Activated gamma-delta T cell treated with anti-CD3 and anti-CD28 coated beads, Interleukin-2, amount 50 U/mL, for 16 hours (primary cell): ENCODE results near the gene NOP53.
"Not testable (repeated sequence)": the region's sequence is repeated elsewhere in the genome, so short reads cannot be mapped to it uniquely, and the experiment has no call there.

Experiments used
- DNase-seq: peaks from one replicate; pipeline ENCODE4 v3.0.0-alpha.2; 2020; ENCODE audit warnings: low read depth

NOP53 gene

DNA sequence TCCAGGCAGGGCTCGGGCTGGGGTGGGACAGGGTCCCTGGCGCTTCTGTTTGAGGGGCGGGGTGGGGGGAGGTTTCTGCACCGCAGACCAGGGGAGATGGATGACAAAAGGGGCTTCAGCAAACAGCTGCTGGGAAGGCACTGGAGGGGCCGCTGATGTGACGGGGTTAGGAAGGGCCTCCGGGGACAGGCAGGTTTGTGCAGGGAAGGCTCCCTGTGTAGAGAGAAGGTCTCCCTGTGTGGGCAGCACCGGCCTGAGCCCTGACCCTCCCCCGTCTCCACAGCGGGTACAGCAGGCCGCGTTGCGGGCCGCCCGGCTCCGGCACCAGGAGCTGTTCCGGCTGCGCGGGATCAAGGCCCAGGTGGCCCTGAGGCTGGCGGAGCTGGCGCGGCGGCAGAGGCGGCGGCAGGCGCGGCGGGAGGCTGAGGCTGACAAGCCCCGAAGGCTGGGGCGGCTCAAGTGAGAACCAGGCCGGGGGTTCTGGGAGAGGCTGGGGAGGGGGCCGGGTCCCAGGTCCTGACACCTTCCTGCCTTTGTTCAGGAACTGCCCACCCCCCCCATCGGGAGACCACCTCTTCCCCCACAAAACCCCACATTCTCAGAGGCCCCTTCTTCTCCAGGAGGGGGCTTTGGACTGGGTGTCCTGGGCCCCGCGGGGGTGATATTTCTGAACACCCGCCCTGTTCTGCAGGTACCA is 9.9 kb downstream of the NOP53 start:
- no peak for DNase-seq

DNA sequence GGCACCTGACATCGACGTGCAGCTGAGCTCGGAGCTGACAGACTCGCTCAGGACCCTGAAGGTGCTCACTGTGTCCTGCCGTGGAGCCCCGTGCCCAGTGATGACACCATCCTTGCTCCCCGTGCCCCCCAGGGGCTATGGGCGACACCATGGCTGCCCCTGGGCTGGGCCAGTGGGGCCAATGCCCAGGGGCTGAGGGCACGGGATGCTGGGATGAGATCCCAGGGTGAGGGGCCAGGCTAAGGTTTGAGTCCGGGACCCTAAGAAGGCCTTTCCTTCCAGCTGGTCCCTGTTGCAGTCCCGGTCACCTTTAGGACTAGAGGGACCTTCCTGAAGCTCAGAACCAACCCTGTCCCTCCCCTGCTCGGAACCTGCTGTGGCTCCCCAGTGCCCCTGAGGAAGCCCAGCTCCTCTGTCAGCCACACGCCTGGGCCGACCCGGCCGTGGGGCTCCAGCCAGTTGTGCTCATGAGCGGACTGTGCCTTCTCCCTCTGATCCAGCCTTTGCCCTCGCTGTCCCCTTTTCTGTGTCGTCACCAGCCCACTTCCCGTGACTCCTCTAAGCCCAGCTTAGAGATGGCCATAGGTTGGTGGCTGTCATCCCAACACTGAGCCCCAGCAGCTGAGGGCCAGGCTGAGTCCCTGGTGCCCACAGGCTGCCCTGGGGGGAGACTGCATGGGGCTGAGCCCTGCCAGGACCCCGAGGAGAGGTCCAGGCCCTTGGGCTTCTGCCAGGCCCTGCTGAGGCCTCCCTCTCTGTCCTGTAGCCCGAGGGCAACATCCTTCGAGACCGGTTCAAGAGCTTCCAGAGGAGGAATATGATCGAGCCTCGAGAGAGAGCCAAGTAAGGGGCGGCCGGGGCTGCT is 10.6 kb downstream of the NOP53 start:
- no peak for DNase-seq

DNA sequence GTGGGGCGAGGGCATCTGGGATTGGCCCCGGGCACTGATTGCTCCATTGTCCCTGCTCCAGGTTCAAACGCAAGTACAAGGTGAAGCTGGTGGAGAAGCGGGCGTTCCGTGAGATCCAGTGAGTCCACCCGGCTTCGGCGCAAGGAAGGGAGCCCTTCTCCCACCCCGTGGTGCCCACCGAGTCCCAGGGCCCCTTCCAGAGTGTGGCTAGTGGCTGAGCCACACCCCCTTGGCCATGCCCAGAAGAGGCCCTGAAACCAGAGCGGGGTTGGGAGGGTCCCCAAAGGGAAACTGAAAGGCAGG is 11.2 kb downstream of the NOP53 start:
- no peak for DNase-seq

DNA sequence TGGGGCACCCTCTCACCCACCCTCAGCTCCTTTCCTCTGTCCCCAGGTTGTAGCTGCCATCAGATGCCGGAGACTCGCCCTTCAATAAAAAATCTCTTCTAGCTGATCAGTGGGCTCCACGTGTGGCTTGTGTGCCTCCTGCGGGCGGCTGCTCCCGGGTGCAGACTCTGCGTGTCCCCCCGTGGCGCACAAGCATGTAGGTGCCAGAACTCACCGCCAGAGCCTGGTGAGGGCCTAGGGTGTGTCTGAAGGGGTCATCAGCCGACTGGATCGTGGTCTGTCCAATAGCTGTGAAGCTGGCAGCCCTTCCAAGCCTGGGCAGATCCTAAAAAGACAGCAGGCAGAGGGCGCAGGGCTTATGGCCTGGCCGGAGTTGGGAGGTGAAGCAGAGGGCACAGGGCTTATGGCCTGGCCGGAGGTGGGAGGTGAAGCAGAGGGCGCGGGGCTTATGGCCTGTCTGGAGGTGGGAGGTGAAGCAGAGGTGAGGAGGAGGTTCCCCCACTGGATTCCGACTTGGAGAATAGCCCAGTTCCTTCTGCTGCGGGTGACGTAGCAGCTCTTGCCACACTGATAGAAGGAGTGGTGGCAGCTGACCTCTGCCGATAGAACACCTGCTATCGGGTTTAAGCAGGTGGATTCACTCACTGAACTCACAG is 11.7 kb downstream of the NOP53 start:
- no peak for DNase-seq

DNA sequence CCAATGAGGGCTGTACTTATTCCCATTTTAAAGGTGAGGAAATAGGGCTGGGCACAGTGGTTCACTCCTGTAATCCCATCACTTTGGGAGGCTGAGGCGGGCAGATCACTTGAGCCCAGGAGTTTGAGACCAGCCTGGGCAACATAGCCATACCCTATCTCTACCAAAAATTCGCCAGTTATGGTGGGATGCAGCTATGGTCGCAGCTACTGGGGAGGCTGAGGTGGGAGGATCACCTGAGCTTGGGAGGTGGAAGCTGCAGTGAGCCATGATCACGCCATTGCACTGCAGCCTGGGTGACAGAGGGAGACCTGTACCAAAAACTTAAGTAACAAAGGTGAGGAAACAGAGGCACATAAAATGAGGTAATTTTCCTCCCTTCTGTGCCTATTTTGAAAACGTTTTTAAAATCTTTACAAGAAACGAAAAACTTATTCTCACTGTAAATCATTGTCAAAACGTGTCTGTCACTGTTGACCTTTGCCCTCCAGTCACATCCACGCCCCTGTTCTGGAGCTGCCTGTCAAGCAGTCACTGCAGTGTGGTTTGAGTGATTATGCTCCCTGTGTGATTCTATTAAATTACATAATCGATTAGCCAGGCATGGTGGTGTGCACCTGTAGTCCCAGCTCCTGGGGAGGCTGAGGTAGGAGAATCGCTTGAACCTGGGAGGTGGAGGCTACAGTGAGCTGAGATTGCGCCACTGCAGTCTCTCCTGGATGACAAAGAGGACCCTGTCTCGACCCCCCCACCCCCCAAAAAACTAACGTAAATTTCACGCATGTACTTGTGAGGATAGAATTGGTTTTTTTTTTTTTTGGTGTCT is 12.5 kb downstream of the NOP53 start:
- DNase-seq: no peak

DNA sequence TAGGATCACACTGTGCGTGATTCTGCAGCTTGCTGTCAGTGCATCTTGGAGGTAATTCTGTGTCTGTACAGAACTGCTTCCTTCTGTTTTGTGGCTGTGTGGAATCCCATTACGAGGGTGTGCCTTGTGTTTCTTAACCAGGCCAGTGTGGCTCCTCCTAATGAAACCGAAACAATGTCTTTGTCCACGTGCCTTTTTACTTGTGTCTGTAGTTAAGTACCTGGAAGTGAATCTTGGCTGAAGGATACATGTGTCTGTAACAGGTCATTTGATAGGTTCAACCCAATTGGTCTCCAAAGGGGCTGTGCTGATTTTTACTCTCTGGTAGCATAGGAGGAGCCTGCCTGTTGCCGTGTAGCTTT is 13.1 kb downstream of the NOP53 start:
- no peak for DNase-seq

DNA sequence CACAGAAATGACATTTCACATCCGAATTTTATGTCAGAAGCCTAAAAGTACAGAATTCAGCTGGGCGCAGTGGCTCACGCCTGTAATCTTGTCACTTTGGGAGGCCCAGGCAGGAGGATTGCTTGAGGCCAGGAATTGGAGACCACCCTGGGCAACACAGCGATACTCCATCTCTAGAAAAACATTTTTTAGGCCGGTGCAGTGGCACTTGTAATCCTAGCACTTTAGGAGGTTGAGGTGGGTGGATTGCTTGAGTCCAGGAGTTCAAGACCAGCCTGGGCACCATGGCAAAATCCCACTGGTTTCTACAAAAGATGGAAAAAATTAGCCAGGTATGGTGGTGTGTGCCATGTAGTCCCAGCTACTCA is 15.3 kb downstream of the NOP53 start:
- DNase-seq: no peak

DNA sequence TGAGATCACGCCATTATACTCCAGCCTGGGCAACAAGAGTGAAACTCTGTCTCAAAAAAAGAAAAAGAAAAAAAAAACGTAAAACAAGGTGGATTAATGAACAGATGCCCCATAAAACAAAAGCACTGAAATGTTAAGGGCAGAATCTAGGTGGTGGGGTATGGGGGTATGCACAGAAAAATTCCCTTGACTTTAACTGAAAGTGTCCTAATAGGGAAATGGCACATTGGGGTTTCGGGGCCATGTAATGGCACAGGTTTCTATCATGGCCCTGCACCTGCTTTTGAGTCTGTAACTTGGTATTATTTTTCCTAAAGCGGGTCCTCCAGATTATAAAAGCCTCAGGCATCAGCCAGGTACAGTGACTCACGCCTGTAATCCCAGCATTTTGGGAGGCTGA is 16.2 kb downstream of the NOP53 start:
- no peak for DNase-seq

DNA sequence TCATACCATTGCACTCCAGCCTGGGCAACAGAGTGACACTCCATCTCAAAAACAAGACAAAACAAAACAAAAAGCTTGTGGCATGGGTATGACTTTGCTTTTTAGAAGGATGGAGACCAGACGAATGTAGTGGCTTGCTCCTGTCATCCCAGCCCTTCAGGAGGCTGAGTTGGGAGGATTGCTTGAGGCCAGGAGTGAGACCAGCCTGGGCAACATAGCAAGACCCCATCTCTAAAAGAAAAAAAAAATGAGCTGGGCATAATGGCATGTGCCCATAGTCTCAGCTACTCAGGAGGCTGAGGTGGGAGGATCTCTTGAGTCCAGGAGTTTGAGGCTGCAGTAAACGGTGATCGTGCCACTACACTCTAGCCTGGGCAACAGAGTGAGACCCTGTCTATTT is 16.8 kb downstream of the NOP53 start:
- no peak for DNase-seq

DNA sequence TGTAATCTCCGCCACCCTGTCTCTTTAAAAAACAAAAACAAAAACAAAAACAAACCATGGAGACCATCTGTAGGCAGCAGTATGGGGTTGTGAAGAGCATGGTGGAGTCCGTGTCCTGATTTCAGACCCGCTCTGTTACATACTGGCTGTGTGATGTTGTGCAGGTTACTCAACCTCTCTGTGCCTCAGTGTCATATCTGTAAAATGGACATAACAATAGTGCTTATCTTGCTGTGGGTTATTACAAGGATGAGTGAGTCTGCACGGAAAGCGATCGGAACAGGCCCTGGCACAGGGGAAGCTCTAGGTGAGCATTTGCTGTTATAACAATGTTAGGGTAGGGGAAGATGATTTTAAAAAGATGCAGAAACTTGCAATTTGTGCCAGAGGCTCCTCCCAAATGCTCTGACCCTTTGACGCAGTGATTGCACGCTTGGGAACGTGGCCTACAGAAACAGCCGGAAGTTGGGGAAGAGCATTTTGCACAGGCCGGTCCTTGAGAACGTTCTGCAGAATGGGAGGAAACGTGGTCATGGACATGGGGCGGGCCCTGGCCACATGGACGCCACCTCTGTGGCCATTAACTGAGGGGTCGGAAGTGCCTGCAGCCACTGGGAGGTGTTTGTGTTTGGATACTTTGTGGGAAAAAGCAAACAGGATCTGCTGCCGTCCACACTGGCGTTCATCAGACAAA is 17.4 kb downstream of the NOP53 start:
- no peak for DNase-seq

DNA sequence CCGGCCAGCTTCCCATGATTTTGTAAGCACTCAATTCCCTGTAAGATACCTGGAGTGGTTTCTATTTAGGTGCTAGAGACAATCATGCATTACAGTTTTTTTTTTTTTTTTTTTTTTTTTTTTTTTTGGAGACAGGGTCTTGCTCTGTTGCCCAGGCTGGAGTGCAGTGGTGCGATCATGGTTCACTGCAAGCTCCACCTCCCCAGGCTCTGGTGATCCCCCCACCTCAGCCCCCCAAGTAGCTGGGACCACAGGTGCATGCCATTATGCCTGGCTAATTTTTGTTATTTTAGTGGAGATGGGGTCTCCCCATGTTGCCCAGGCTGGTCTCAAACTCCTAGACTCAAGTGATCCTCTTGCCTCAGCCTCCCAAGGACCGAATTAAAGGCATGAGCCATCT is 19.4 kb downstream of the NOP53 start:
- DNase-seq: not testable (repeated sequence)

DNA sequence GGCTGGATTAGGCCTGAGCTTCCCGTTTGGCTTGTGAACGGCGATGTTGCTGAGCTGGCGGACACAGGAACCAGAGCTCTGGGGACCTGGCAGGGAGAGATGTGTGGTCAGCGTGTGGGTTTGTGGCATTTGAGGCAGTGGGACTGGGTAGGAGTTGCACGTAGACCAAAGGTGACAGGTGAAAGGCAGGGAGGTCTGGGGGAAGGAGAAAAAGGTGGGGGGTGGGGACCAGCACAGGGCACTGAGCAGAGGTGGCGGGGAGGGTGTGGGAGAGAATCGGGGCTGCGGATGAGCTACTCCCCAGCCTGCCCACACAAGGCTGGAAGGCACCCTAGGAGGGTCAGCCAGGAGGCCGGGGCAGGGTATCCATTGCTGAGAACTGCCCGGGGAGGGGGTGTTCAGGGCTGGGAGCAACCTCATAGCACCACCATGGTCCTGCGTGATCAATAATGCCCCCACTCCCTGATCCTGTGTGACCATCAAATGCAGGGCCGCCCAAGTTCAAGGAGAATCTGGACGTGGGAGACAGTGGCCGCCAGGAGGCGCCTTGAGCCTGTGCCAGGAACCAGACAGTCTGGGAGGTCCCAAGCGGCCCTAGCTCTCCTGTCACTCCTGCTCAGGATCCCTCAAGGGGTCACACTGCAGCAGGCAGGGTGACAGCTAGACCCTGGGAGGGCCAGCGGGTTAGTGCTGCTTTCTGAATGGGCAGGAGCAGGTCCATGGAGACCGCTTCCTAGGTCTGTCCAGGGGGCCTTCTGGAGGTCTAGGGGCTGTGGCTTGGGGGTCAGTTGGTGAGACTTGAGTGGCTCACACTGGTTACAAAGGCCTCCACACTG is 20.4 kb downstream of the NOP53 start:
- no peak for DNase-seq

DNA sequence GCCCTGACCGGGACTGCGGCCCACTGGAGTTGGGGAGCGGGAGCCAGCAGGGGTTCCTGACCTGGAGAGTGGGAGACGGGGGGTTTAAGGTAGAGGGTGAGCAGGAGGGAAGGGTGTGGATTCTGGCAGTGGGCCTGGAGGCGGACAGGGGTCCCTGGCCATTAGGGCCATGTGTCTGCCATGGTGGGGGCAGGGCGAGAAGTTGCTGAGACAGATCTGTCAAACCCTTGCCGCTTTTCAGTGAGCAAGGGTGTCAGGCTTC is 20.9 kb downstream of the NOP53 start:
- DNase-seq: no peak

DNA sequence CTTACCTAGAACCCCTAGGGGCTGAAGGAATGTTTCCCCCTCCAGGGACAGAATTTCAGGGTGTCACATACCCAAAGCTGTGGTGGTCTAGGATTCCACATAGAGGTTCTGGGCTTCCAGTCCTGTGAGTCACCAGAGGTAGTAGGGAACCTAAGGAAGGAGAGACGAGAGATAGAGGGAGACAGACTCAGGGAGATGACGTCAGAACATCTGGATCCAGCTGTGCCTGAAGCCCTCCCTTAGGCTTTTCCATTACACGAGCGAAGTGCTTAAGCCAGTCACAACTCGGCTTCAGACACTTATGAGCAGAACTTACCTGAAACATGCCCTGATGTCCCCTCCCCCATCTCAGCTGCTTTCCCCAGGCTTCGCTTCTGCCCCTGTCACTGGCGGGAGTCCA is 21.3 kb downstream of the NOP53 start:
- no peak for DNase-seq

DNA sequence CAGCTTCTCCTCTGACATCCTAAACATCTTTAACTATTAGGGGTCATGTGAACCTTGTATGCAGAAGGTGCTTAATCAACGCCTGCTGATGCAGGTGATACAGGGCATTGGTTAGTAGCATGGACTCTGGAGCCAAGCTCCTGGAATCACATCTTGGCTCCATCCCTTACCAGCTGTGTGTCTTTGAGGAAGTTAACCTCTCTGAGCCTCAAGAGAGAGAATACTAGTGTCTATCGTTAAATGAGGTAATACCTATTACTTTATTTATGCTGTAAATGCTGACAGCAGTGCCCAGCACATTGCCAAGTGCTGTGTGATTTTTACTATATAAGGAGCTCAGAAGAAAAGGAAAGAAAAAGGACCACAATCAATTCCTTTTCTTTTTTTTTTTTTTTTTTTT is 22.0 kb downstream of the NOP53 start:
- DNase-seq: no peak

DNA sequence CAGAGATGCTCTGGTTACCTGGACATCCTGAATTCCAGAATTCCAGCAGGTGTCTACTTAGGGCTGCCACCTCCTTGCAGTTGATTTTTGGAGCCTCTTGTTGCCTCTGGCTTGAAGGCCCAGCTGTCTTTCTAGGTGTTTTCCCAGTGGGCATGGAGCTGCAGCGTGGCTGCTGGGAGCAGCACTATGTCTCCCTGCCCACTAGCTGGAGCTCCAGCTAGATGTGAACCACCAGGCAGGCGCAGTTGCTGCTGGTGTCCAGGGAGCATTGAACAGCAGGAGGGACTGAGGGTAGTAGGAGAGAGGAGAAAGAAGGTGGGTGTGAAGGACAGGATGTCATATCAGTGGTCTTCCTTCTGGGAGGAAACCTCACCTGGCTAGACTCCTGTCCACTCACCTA is 23.3 kb downstream of the NOP53 start:
- DNase-seq: no peak

DNA sequence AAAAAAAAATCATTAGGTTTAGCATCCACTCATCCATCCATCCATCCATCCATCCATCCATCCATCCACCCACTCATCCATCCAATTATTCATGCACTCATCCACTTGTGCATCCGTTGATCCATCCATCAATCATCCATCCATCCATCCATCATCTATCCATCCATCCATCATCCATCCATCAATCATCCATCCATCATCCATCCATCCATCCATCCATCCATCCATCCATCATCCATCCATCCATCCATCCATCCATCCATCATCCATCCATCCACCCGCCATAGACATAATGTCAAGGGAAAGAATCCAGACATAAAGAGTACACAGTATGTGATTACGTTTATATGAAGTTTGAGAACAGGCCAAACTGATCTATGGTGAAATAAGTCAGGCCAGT is 24.2 kb downstream of the NOP53 start:
- DNase-seq: no peak

DNA sequence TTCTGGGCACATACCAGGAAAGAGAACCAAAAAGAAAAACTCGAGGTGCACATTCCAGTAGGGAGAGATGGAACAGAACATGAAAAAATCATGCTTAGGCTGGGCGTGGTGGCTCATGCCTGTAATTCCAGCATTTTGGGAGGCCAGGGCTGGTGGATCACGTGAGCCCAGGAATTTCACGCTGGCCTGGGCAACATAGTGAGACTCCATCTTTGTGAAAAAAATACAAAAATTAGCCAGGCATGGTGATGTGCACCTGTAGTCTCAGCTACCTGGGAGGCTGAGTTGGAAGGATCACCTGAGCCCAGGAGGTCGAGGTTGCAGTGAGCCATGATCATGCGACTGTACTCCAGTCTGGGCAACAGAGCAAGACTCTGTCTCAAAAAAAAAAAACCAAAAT is 25.9 kb downstream of the NOP53 start:
- DNase-seq: not testable (repeated sequence)

DNA sequence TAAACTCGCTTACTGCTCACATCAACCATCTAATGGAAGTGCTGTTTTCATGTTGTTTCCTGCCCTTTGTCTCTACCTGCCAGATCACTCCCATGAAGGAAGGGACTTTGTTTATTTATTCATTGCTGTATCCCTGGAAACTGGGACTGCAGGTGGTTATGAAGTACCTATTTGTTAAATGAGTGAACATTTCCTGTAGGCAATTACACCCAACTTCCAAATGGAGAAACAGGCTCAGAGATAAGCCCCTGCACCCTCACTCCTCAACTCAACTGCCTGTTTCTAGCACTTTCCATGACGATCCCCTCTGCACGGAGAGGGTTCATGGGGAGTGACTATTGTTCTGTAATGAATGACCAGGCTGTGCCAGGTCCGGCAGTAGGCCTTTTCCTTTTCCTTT is 31.2 kb downstream of the NOP53 start:
- DNase-seq: no peak

DNA sequence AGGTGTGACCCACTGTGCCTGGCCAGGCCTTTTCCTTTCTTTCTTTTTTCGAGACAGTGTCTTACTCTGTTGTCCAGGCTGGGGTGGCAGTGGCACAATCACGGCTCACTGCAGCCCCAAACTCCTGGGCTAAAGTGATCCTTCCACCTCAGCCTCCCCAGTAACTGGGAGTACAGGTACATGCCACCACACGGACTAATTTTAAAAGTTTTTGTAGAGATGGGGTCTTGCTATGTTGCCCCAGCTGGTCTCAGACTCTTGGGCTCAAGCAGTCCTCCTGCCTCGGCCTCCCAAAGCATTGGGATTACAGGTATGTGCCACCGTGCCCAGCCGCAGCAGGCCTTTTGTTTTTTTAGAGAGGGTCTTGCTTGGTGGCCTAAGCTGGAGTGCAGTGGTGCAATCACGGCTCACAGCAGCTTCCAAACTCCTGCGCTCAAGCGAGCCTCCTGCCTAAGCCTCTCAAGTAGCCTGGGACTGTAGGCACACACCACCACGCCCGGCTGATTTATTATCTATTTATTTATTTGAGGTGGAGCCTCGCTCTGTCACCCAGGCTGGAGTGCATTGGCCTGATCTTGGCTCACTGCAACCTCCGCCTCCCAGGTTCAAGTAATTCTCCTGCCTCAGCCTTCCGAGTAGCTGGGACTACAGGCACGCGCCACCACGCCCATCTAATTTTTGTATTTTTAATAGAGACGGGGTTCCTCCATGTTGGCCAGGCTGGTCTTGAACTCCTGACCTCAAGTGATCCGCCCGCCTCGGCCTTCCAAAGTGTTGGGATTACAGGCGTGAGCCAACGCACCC is 32.1 kb downstream of the NOP53 start:
- DNase-seq: not testable (repeated sequence)
